ENCODE data around the gene COG5.

Gene COG5

GRCh38 chr7:107480932-107481331, 82.8 kb downstream of the COG5 start:
- no peak overlapping the region for H3K4me3 ChIP-seq (ENCODE audit: low read length)
- no peak for TF ChIP-seq CTCF (conservative IDR thresholded peaks at IDR 0.05; ENCODE audit: low read length)
- no peak for DNase-seq (ENCODE audit: low read depth)

- no peak overlapping the region for H3K4me3 ChIP-seq (ENCODE audit: low read length)
- DNase-seq (ENCODE audit: low read depth), result no peak
- TF ChIP-seq CTCF (conservative IDR thresholded peaks at IDR 0.05; ENCODE audit: low read length), result no peak
Measured at GRCh38 chr7:107479303-107479702, 84.4 kb downstream of the COG5 start.

GRCh38 chr7:107474104-107474521, 89.6 kb downstream of the COG5 start:
- no peak overlapping the region for H3K4me3 ChIP-seq (ENCODE audit: low read length)
- DNase-seq (ENCODE audit: low read depth), result no peak
- TF ChIP-seq CTCF (conservative IDR thresholded peaks at IDR 0.05; ENCODE audit: low read length), result no peak

GRCh38 chr7:107472116-107472515, 91.6 kb downstream of the COG5 start:
- no peak overlapping the region for H3K4me3 ChIP-seq (ENCODE audit: low read length)
- no peak for DNase-seq (ENCODE audit: low read depth)
- TF ChIP-seq CTCF (conservative IDR thresholded peaks at IDR 0.05; ENCODE audit: low read length), result no peak

- H3K4me3 ChIP-seq (ENCODE audit: low read length), result no peak overlapping the region
- TF ChIP-seq CTCF (conservative IDR thresholded peaks at IDR 0.05; ENCODE audit: low read length), result no peak; the same call in 1 of the 2 replicates
- DNase-seq (ENCODE audit: low read depth), result no peak
Measured at GRCh38 chr7:107471292-107472070, 92.2 kb downstream of the COG5 start.

GRCh38 chr7:107469929-107470328, 93.8 kb downstream of the COG5 start, which contains the start of gene GPR22:
TSS of gene GPR22 (plus strand) at chr7:107470057. CDS start at chr7:107474061, 4,004 bp downstream.
- H3K4me3 ChIP-seq (ENCODE audit: low read length), result no peak within 1 kb of the TSS
- no peak for DNase-seq (ENCODE audit: low read depth)
- no peak for TF ChIP-seq CTCF (conservative IDR thresholded peaks at IDR 0.05; ENCODE audit: low read length)

GRCh38 chr7:107468824-107469223, 94.9 kb downstream of the COG5 start:
- no peak for TF ChIP-seq CTCF (conservative IDR thresholded peaks at IDR 0.05; ENCODE audit: low read length)
- no peak overlapping the region for H3K4me3 ChIP-seq (ENCODE audit: low read length)
- no peak for DNase-seq (ENCODE audit: low read depth)
